ENCODE measurements around the gene C17orf113. TPM values are rescaled to one million over a fixed set of nuclear protein-coding genes. Genes with fewer than 3 reads are reported as not detected.
A peak's percentile ranks its signal among the peaks of the same experiment; 100 is the strongest.

The C17orf113 gene
- polyA plus RNA-seq, 1 experiment, result 0.07 TPM

DNA sequence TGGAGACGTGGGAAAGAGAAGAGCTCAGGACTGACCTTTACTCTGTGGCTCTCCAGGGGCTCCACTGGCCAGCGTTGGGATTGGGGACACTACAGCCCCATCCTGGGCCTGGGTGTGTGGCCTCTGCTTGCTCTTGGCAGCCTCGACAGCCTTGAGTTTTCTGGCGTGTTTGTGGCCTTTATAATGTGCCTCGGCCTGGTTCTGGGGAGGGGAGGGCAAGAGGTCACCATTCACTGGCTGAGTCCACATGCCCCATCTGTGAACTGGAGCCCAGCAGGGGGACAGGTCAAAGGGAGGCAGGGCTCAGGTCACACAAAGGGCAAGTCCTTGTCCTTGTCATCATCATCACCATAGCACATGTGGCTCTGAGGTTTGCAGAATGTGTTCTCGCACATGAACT lies 18.8 kb downstream of the C17orf113 start:
- TF ChIP-seq, protein P1, sequence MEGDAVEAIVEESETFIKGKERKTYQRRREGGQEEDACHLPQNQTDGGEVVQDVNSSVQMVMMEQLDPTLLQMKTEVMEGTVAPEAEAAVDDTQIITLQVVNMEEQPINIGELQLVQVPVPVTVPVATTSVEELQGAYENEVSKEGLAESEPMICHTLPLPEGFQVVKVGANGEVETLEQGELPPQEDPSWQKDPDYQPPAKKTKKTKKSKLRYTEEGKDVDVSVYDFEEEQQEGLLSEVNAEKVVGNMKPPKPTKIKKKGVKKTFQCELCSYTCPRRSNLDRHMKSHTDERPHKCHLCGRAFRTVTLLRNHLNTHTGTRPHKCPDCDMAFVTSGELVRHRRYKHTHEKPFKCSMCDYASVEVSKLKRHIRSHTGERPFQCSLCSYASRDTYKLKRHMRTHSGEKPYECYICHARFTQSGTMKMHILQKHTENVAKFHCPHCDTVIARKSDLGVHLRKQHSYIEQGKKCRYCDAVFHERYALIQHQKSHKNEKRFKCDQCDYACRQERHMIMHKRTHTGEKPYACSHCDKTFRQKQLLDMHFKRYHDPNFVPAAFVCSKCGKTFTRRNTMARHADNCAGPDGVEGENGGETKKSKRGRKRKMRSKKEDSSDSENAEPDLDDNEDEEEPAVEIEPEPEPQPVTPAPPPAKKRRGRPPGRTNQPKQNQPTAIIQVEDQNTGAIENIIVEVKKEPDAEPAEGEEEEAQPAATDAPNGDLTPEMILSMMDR (IDR thresholded peaks at IDR 0.05; ENCODE audit: low read depth, low read length), result no peak
- Histone ChIP-seq H3K4me3 (ENCODE audit: low read depth, low read length) (no peak overlapping the region), H3K27ac (ENCODE audit: low read depth, low read length) (no peak overlapping the region), H3K27me3 (ENCODE audit: control insufficient read depth, insufficient read depth, low read length) (peaks cover 21% of the 10 kb centered on the region), H3K9me3 (ENCODE audit: control insufficient read depth, insufficient read depth, low read length) (no peaks in the 10 kb centered on the region)
- POLR2A ChIA-PET, result no interaction called here
- DNase-seq (ENCODE audit: low read depth, low spot score), result no peak
- CTCF ChIA-PET, result no interaction called here

DNA sequence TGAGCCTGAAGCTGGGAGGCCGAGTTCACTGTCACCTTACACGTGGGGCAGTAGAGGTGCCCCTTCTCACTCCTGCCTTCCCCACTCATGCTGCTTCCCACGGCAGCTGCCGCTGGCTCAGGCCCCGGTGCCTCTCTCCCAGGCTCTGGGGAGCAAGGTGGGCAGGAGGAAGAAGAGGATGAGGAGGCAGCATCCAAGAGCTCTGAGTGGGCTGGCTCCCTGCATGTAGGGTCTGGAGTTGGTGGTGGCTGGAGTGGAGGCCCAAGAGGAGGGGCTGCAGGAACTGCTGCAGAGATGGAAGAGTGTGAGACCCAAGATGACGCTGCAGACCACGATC lies 21.6 kb downstream of the C17orf113 start:
- ChIA-PET CTCF (interaction anchor here (0.6 to 1.9 kb wide), 5 partner anchors 9 to 347 kb away, joined by 3 to 6 read pairs (median 3); partner anchors contain the start of gene NKIRAS2), POLR2A (no interaction called here)
- Histone ChIP-seq H3K4me3 (ENCODE audit: low read depth, low read length) (no peak overlapping the region), H3K9me3 (ENCODE audit: control insufficient read depth, insufficient read depth, low read length) (no peaks in the 10 kb centered on the region), H3K27ac (ENCODE audit: low read depth, low read length) (no peak overlapping the region), H3K27me3 (ENCODE audit: control insufficient read depth, insufficient read depth, low read length) (peaks cover 19% of the 10 kb centered on the region)
- no peak for DNase-seq (ENCODE audit: low read depth, low spot score)
- TF ChIP-seq, protein P1 (IDR thresholded peaks at IDR 0.05; ENCODE audit: low read depth, low read length), result no peak

DNA sequence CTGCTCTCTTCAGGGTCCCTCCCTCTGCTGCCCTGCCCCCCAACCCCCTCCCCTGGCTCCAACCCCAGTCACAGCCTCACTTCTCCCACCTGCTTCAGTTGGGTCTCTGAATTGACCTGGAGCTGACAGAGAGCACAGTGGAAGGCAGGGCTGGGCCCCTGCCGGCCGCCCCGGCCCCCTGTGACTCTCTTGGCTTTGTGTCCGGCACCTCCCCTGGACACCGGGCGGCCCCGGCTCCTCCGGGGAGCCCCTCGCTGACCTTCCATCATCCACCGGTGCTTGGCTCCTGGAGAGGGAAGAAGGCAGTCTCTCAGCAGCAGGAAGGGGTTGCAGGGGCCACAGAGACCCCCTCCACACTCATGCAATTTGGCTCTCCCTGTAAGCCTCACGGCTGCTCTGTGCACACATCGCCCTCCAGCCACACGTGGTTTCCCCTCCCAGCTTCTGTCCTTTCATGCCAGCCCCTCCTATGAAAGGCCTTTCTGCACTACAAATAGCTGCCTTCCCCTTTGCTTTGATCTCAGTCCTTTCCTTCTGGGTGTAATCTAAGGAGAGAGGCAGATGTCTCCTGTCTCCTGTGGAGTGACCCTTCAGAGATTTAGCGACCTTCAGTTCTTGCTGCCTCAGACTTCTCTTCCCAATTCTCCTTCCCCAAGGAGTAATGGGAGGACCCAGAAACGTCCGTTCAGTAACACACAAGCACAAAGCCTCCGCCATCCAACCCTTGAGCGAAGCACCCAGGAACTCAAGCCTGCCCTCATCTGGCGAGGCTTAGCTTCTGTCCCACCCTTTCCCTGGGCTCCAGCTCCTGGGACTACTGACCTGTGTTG lies 22.2 kb downstream of the C17orf113 start:
- DNase-seq (ENCODE audit: low read depth, low spot score), result no peak
- TF ChIP-seq, protein P1 (IDR thresholded peaks at IDR 0.05; ENCODE audit: low read depth, low read length), result peak; percentile 25; the same call in 1 of the 2 replicates
- Histone ChIP-seq H3K9me3 (ENCODE audit: control insufficient read depth, insufficient read depth, low read length) (no peaks in the 10 kb centered on the region), H3K4me3 (ENCODE audit: low read depth, low read length) (no peak overlapping the region), H3K27me3 (ENCODE audit: control insufficient read depth, insufficient read depth, low read length) (peaks cover 16% of the 10 kb centered on the region), H3K27ac (ENCODE audit: low read depth, low read length) (no peak overlapping the region)
- POLR2A ChIA-PET, result no interaction called here
- CTCF ChIA-PET, result interaction anchor here (0.6 to 1.9 kb wide), 7 partner anchors 8 to 1107 kb away, joined by 3 to 6 read pairs (median 4); partner anchors contain the start of gene NKIRAS2

DNA sequence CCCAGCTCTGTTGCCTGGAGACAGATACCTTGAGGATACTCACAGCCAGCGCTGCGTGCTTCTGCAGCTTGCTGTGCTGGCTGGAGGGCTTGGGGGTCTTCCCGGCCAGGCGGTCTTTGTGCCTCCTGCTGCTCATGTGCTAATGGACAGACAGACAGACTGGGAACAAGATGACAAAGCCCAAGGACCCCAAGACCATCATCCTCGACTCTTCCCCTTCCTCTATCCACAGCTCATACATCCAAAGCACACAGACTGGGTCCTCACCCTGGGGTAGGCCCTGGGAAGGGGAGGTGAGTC lies 22.9 kb downstream of the C17orf113 start:
- no peak overlapping the region for H3K27ac ChIP-seq (ENCODE audit: low read depth, low read length)
- peaks cover 13% of the 10 kb centered on the region for H3K27me3 ChIP-seq (ENCODE audit: control insufficient read depth, insufficient read depth, low read length)
- H3K9me3 ChIP-seq (ENCODE audit: control insufficient read depth, insufficient read depth, low read length), result no peaks in the 10 kb centered on the region
- ChIA-PET POLR2A (interaction anchor here (2.2 kb wide), 1 partner anchor 10 kb away, joined by 7 read pairs; the partner anchor contains the start of gene DNAJC7), CTCF (interaction anchor here (0.6 to 1.9 kb wide), 3 partner anchors 7 to 90 kb away, joined by 3 to 6 read pairs (median 6); partner anchors contain the start of gene NKIRAS2)
- no peak for DNase-seq (ENCODE audit: low read depth, low spot score)
- H3K4me3 ChIP-seq (ENCODE audit: low read depth, low read length), result no peak overlapping the region
- TF ChIP-seq, protein P1 (IDR thresholded peaks at IDR 0.05; ENCODE audit: low read depth, low read length), result no peak
